BJ (cell line): Measurements from ENCODE around the gene BCAR1. TPM values are rescaled to one million over a fixed set of nuclear protein-coding genes. Genes with fewer than 3 reads are reported as not detected.
"Not testable (repeated sequence)": the region's sequence is repeated elsewhere in the genome, so short reads cannot be mapped to it uniquely, and the experiment has no call there.

Experiments used
- CTCF ChIA-PET: fragments of 350-600 bp; formaldehyde crosslinking; extraction: SDS; loops from one replicate; lab custom pipeline; 2021; ENCODE audit warnings: antibody characterized with exemption, inconsistent platforms; lab: Yijun Ruan, JAX
- POLR2A ChIA-PET: fragments of 300-600 bp; sonication (Branson Sonifier 250); formaldehyde crosslinking; extraction: SDS; loops from one replicate; lab custom pipeline; 2021; ENCODE audit warnings: antibody characterized with exemption; lab: Charles Lee
- DNase-seq: peaks from one replicate; pipeline ENCODE4 v3.0.0-alpha.2; 2011; ENCODE audit warnings: low read depth
- H3K27me3 ChIP-seq: 2 replicates; pipeline ENCODE4 v1.6.0; 2011; ENCODE audit warnings: low read length; ENCODE audit not compliant: control insufficient read depth, insufficient read depth
- H3K36me3 ChIP-seq: 2 replicates; pipeline ENCODE4 v1.5.1; 2011; ENCODE audit warnings: low read length; ENCODE audit not compliant: control insufficient read depth, insufficient read depth
- H3K4me3 ChIP-seq: 2 replicates; pipeline ENCODE4 v1.5.1; 2011; ENCODE audit warnings: low read depth, mild to moderate bottlenecking, control low read depth, low read length
- polyA plus RNA-seq: library from polyadenylated mRNA; depleted of rRNA; stranded (reverse); fragments of >200 nt; gene quantifications from 2 replicates; pipeline ENCODE4 v1.2.3, GENCODE V29; 2011
- TF ChIP-seq, protein P1 (sequence below): IDR thresholded peaks from 2 replicates; pipeline ENCODE4 v1.5.1; 2011; ENCODE audit warnings: low read depth, mild to moderate bottlenecking, control low read depth, inconsistent platforms, low read length, moderate library complexity; ENCODE audit not compliant: insufficient read depth

Gene BCAR1
- polyA plus RNA-seq, 1 experiment = 57.3 TPM

- H3K36me3 ChIP-seq = no peaks in the 10 kb centered on the region; the same call in 1 of the 2 replicates
- no peak for DNase-seq
- H3K27me3 ChIP-seq = no peaks in the 10 kb centered on the region
- TF ChIP-seq, protein P1, sequence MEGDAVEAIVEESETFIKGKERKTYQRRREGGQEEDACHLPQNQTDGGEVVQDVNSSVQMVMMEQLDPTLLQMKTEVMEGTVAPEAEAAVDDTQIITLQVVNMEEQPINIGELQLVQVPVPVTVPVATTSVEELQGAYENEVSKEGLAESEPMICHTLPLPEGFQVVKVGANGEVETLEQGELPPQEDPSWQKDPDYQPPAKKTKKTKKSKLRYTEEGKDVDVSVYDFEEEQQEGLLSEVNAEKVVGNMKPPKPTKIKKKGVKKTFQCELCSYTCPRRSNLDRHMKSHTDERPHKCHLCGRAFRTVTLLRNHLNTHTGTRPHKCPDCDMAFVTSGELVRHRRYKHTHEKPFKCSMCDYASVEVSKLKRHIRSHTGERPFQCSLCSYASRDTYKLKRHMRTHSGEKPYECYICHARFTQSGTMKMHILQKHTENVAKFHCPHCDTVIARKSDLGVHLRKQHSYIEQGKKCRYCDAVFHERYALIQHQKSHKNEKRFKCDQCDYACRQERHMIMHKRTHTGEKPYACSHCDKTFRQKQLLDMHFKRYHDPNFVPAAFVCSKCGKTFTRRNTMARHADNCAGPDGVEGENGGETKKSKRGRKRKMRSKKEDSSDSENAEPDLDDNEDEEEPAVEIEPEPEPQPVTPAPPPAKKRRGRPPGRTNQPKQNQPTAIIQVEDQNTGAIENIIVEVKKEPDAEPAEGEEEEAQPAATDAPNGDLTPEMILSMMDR = no peak
- POLR2A ChIA-PET = no interaction called here
- H3K4me3 ChIP-seq = no peak overlapping the region
- CTCF ChIA-PET = interaction anchor here (0.8 kb wide), 1 partner anchor 122 kb away, joined by 3 read pairs; no protein-coding TSS in a partner anchor
These were observed 28.9 kb upstream of the BCAR1 start for GRCh38 chr16:75280331-75280804.

GRCh38 chr16:75279305-75279704 lies 27.9 kb upstream of the BCAR1 start:
- POLR2A ChIA-PET = no interaction called here
- CTCF ChIA-PET = interaction anchor here (0.6 to 0.9 kb wide), 3 partner anchors 14 to 45 kb away, joined by 3 to 13 read pairs (median 4); no protein-coding TSS in a partner anchor
- DNase-seq = no peak
- Histone ChIP-seq H3K27me3 (no peaks in the 10 kb centered on the region), H3K36me3 (no peaks in the 10 kb centered on the region; the same call in 1 of the 2 replicates), H3K4me3 (no peak overlapping the region)
- TF ChIP-seq, protein P1 = no peak

GRCh38 chr16:75273054-75273925 lies 21.9 kb upstream of the BCAR1 start:
- POLR2A ChIA-PET = interaction anchor here (0.6 kb wide), 1 partner anchor 21 kb away, joined by 4 read pairs; no protein-coding TSS in a partner anchor
- H3K27me3 ChIP-seq = no peaks in the 10 kb centered on the region
- CTCF ChIA-PET = interaction anchor here (1.2 kb wide), 1 partner anchor 11 kb away, joined by 5 read pairs; no protein-coding TSS in a partner anchor
- DNase-seq = no peak
- TF ChIP-seq, protein P1 = no peak
- H3K4me3 ChIP-seq = no peak overlapping the region
- H3K36me3 ChIP-seq = no peaks in the 10 kb centered on the region

- POLR2A ChIA-PET, H3K36me3 ChIP-seq, H3K27me3 ChIP-seq, DNase-seq, H3K4me3 ChIP-seq: not testable (repeated sequence)
- CTCF ChIA-PET = interaction anchor here (1.2 kb wide), 1 partner anchor 11 kb away, joined by 5 read pairs; no protein-coding TSS in a partner anchor
These were observed 21.2 kb upstream of the BCAR1 start for GRCh38 chr16:75272629-75273028.

DNA sequence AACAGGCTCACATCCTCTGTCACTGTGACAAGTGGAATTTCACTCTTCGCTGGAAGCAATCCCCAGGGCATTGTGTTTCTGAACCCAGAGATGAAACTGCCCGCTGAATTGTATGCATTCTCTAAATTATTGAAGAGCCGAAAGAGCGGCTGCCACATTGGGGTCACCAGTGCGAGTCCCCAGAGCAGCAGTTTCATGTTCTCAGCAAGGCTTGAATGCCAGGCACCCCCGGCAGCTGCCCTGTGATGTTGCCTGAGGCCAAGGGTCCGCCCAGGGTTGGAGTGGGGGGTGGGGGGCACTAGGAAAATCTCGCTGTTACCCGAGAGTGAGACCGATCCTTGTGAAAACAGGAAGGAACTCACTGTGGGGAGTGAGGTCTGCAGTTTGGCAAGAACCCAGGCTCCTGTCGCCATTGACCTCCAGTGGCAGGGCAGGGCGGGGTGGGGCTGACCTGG lies 20.7 kb upstream of the BCAR1 start:
- ChIA-PET POLR2A (no interaction called here), CTCF (no interaction called here)
- Histone ChIP-seq H3K4me3 (no peak overlapping the region), H3K27me3 (no peaks in the 10 kb centered on the region), H3K36me3 (no peaks in the 10 kb centered on the region)
- DNase-seq = no peak
- TF ChIP-seq, protein P1 = no peak
